Loucy (cell line): ENCODE measurements around the gene CPED1.

Source experiments
- H2AFZ ChIP-seq: fragments of 200-600 bp; sonication (generic); 2 replicates; pipeline ENCODE4 v1.6.0; 2016; ENCODE audit warnings: antibody characterized with exemption, mild to moderate bottlenecking, low read length, moderate library complexity
- H3F3A ChIP-seq: fragments of 200-600 bp; 2 replicates; pipeline ENCODE4 v1.6.0; 2016; ENCODE audit warnings: antibody characterized with exemption, low read depth, mild to moderate bottlenecking
- H3K27me3 ChIP-seq: fragments of 200-600 bp; sonication (generic); 2 replicates; pipeline ENCODE4 v1.6.1; 2014; ENCODE audit warnings: low read length, mild to moderate bottlenecking; ENCODE audit not compliant: insufficient read depth, poor library complexity, severe bottlenecking
- H3K36me3 ChIP-seq: fragments of 200-600 bp; sonication (generic); 2 replicates; pipeline ENCODE4 v1.6.1; 2016; ENCODE audit warnings: low read length; ENCODE audit not compliant: insufficient read depth
- H3K4me1 ChIP-seq: fragments of 200-600 bp; sonication (generic); 2 replicates; pipeline ENCODE4 v1.5.1; 2014; ENCODE audit warnings: low read length, mild to moderate bottlenecking; ENCODE audit not compliant: insufficient read depth, poor library complexity, severe bottlenecking
- H3K4me2 ChIP-seq: fragments of 200-600 bp; sonication (generic); 2 replicates; pipeline ENCODE4 v1.6.0; 2014; ENCODE audit warnings: antibody characterized with exemption, low read length, low read depth, mild to moderate bottlenecking; ENCODE audit not compliant: poor library complexity, severe bottlenecking
- H3K4me3 ChIP-seq: fragments of 200-600 bp; sonication (generic); 2 replicates; pipeline ENCODE4 v1.5.1; 2014; ENCODE audit warnings: low read length, mild to moderate bottlenecking, mixed read lengths; ENCODE audit not compliant: poor library complexity, severe bottlenecking
- H3K79me2 ChIP-seq: fragments of 200-600 bp; sonication (generic); 2 replicates; pipeline ENCODE4 v1.6.1; 2014; ENCODE audit warnings: low read length; ENCODE audit not compliant: insufficient read depth
- H3K9ac ChIP-seq: fragments of 200-600 bp; sonication (generic); 2 replicates; pipeline ENCODE4 v1.6.0; 2014; ENCODE audit warnings: mild to moderate bottlenecking, low read depth, low read length, moderate library complexity; ENCODE audit not compliant: poor library complexity, severe bottlenecking
- H3K9me2 ChIP-seq: fragments of 200-600 bp; sonication (generic); replicated peaks from 2 replicates; pipeline ENCODE4 v1.6.1; 2016; ENCODE audit warnings: low read depth, low read length, mixed read lengths
- H3K9me3 ChIP-seq: fragments of 200-600 bp; sonication (generic); 2 replicates; pipeline ENCODE4 v1.6.1; 2014; ENCODE audit warnings: mild to moderate bottlenecking, antibody characterized with exemption, low read length, low read depth; ENCODE audit not compliant: insufficient read depth
- H4K20me1 ChIP-seq: fragments of 200-600 bp; sonication (generic); 2 replicates; pipeline ENCODE4 v1.6.0; 2014; ENCODE audit warnings: antibody characterized with exemption, low read length, mild to moderate bottlenecking; ENCODE audit not compliant: insufficient read depth, poor library complexity, severe bottlenecking
- CTCF ChIP-seq: fragments of 200-600 bp; sonication (generic); conservative IDR thresholded peaks from 2 replicates; pipeline ENCODE4 v1.5.1; 2014; ENCODE audit warnings: mild to moderate bottlenecking, antibody characterized with exemption, low read length
- EZH2phosphoT487 ChIP-seq: fragments of 200-600 bp; IDR thresholded peaks from 2 replicates; pipeline ENCODE4 v1.6.1; 2018; ENCODE audit warnings: antibody characterized with exemption, mild to moderate bottlenecking, moderate library complexity, borderline replicate concordance

CPED1 gene

GRCh38 chr7:121282129-121282528 is 293.6 kb downstream of the CPED1 start:
- Histone ChIP-seq H3K79me2 (no peaks in the 10 kb centered on the region), H4K20me1 (no peaks in the 10 kb centered on the region), H3K4me1 (no peaks in the 10 kb centered on the region), H3K9me3 (peaks cover 4% of the 10 kb centered on the region; the same call in 1 of the 2 replicates), H3K4me2 (no peak overlapping the region), H3K9me2 (no peaks in the 10 kb centered on the region), H3K27me3 (no peaks in the 10 kb centered on the region), H3K36me3 (no peaks in the 10 kb centered on the region), H3F3A (no peaks in the 10 kb centered on the region), H2AFZ (no peak overlapping the region), H3K9ac (no peak overlapping the region), H3K4me3 (no peak overlapping the region)
- TF ChIP-seq CTCF (no peak), EZH2phosphoT487 (no peak)

GRCh38 chr7:121285066-121285667 is 296.7 kb downstream of the CPED1 start:
- Histone ChIP-seq H3K9me3 (peaks cover 4% of the 10 kb centered on the region; the same call in 1 of the 2 replicates), H3K36me3 (no peaks in the 10 kb centered on the region), H3F3A (no peaks in the 10 kb centered on the region), H2AFZ (no peak overlapping the region), H3K9me2 (no peaks in the 10 kb centered on the region), H3K79me2 (no peaks in the 10 kb centered on the region), H3K4me2 (no peak overlapping the region), H3K27me3 (no peaks in the 10 kb centered on the region), H3K4me1 (no peaks in the 10 kb centered on the region), H3K4me3 (no peak overlapping the region), H4K20me1 (no peaks in the 10 kb centered on the region), H3K9ac (no peak overlapping the region)
- no peak for TF ChIP-seq EZH2phosphoT487
- no peak for TF ChIP-seq CTCF

DNA sequence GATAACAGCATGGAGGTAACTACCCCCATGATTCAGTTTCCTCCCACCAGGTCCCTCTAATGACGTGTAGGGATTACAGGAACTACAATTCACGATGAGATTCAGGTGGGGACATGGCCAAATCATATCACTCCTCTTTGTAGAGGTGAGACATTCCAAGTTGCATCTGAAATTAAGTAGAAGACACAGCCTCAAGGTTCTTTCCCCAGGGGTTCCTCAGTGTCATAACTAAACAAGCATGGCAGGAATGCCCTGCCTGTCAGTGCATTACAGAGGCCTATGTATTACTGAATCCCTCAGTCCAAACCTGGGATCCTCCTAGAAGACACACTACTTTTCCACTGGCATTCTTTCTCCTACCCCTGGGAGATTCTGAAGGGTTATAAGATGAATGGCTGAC is 297.7 kb downstream of the CPED1 start:
- Histone ChIP-seq H2AFZ (no peak overlapping the region), H3K4me3 (no peak overlapping the region), H3K4me1 (no peaks in the 10 kb centered on the region), H3K9me3 (peaks cover 4% of the 10 kb centered on the region; the same call in 1 of the 2 replicates), H3K9ac (no peak overlapping the region), H3K9me2 (no peaks in the 10 kb centered on the region), H3K27me3 (no peaks in the 10 kb centered on the region), H3F3A (no peaks in the 10 kb centered on the region), H3K36me3 (no peaks in the 10 kb centered on the region), H4K20me1 (no peaks in the 10 kb centered on the region), H3K79me2 (no peaks in the 10 kb centered on the region), H3K4me2 (no peak overlapping the region)
- TF ChIP-seq EZH2phosphoT487 (no peak), CTCF (no peak)
